Inflammatory macrophage treated with lipopolysaccharide for 1 hour (primary cell): ENCODE data around the gene ADGRA1.
"Not testable (repeated sequence)": the region's sequence is repeated elsewhere in the genome, so short reads cannot be mapped to it uniquely, and the experiment has no call there.

Experiments used
- DNase-seq, 2 donors: peaks; one replicate each; pipeline ENCODE4 v3.0.0-alpha.2; 2020 to 2022

The ADGRA1 gene

DNA sequence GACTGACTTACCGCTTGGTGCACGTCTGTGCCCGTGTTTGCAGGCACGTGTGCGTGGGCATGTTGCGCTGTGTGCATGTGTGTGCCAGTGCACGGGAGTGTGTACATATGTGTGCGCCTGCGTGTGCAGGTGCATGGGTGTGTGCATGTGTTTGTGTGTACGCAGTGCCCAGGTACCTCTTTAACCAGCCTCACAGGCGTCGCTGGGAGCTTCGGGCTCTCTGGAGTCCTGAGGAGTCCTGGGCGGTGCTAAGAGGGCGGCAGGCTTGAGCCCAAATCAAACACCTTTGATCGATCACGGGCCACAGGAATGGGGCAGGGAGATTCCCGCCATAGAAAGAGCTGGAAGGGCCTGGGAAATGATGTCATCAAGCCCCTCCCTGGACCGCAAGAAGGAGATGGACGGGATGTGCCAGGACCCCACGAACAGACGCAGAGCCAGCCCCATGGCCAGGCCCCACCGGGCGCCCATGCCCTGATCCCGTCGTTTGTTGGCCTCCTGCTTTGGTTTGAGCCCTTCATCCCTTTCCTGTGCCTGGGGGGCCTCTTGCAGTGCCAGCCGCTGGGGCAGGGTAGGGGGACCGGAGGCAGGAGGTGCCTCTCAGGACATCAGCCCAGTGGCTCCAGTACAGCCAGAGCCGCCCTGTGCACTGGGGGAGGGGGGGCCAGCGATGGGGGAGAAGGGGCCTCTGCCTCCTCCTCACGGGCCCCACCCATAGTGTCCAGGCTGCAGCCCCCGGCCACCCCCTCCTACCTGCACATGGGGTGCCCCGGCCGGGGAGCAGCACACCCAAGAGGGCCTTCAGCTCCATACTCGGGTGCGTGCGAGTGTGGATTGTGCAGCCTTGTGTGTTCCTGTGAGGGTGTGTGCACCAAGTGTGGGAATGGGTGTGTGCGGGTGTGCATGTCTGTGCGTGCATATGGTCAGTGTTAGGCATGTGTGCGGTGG lies 78.1 kb downstream of the ADGRA1 start:
- no peak for DNase-seq

DNA sequence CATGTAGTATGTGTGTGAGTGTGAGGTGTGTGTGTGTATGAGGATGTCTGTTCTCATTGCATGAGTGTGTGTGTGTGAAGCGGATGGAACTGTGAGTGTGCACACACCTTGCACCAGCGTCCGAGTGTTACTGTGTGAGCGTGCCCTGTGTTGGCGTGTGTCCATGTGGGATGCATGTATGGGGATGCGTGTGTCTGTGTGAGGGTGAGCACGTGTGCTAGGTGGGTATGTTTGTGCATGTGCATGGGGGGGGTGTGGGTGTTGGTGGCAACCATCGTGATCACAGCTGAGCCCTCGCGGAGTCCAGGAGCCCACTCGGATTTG lies 78.7 kb downstream of the ADGRA1 start:
- DNase-seq, result no peak

DNA sequence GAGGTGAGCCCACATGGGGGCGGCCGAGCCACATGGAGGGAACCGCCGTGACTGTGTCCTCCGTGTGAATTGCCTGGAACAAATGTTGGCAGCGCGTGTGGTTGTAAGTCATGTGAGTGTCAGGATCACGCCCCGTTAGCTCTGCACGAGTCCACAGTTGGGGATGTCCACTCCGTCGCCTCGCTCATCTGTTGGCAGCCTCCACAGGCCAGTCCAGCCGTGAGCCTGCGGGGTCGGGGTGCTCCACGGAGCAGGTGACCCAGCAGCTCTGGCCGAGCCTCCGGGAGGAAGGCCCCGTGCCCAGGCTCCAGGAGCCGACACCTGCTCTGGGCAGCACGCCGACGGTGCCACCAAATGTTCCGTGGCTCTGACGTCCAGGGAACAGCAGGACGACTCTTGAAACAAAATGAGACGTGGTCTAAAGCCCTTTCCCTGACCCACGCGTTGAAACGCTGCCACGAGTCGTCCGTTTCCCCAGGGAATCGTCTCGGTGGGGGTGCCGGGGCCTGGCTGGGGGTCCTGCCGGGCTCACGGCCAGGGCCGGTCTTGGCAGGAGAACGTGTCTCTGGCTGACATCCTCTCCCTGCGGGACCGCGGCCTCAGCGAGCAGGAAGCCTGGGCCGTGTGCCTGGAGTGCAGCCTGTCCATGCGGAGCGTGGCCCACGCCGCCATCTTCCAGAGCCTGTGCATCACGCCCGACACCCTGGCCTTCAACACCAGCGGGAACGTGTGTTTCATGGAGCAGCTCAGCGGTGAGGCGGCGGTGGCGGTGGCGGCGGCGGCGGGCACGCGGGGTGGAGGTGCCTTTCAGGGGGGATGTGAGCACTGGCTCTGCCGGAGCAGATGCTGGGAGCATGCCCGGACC lies 79.3 kb downstream of the ADGRA1 start:
- no peak for DNase-seq

DNA sequence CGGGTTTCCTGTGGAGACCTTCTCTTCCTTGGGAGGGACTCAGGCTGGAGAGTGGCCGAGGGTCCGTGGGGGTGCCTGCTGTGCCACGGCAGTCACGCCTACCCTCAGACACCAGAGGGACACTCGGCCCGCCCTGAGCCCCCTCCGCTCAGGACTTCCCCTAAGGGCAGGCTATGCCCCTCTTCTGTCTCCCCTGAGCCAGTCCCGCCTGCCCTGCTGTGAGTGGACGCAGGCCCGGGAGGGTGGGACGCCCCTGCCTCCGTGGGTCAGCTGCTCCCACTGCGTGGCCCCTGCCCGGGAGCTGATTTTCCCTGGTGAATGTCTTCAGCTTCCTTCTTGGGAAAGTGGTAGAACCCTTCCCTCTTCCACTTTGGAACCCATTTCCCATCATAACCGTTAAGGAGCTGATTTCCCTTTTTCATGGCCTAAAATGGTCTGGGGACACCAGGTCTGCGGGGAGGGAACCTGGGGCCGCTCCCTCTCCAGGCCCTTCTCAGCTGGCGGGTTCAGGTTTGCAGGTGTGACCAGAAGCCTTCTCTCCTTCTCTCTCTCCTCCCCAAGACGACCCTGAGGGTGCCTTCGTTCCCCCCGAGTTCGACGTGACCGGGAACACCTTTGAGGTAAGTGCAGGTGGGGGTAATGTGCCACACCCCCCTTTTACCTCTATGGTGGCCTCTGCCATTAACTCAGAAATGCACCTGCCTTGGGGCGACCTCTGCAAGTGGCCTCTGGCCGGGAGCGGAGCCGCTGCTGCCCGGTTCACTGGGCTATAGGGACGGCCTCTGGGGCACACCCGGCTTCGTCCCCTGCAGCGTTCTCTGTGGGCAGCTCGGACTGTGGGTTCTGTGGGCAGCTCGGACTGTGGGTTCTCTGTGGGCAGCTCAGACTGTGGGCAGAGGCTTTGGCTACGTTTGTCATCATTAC lies 80.2 kb downstream of the ADGRA1 start:
- no peak for DNase-seq

DNA sequence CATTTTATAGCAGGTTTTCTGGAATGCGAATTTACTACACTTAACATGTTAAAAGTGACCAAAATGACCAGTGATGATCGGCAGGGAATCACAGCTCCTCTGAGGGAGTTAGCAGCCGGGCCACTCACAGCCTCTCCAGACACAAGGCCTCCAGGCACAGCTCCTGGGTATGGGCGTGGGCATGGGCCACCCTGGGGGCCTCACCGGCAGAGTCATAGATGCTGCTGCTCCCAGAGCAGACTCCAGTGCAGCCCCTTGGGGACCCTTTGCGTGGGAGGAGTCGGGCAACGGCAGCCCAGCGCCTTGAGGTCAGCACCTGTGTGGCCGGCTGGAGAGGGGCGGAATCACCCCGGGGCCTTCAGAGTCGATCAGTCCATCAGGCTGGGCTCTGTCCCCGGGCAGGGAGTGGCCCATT lies 80.9 kb downstream of the ADGRA1 start:
- DNase-seq, result no peak

DNA sequence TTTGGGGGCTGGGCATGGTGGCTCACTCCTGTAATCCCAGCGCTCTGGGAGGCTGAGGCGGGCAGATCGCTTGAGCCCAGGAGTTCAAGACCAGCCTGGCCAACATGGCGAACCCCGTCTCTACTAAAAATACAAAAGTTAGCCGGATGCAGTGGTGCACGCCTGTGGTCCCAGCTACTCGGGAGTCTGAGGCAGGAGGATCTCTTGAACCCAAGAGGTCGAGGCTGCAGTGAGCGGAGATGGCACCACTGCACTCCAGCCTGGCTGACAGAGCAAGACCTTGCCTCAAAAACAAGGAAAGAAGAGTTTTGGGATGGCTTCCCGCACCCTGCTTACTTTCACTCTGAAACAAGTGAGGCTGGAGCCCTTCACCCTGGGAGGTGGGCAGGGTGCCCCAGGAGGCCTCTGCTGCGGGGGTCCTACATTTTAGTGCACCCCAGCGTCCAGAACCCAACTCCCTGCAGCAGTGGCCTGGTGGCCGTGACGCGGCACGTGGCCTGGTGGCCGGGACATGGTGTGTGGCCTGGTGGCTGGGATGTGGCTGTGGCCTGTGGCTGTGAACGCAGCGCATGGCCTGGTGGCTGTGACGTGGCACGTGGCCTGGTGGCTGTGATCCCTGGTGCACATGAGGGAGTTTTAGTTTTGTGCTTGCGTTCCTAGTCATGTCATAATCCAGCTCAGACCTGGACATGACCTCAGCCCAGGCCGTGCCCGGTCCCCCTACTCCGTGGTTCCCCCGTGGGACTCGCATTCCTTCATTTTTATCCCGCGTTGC lies 81.6 kb downstream of the ADGRA1 start:
- DNase-seq, result no peak

DNA sequence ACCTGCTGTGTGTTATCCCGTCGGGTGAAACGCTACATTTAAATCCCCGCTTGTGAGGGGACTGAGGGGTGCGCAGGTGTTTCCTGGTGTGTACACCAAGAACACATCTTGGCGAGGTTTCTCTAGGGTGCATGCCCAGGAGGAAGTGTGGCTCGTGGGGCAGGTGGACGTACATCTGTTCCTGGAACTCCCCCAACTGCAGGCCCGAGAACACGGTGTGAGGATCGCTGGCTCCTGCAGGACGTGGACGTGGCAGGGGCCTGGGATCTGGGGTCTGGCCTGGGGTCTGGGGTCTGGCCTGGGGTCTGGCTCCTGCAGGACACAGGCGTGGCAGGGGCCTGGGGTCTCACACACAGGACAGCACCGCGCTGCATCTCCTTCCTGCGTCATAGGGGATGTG lies 82.4 kb downstream of the ADGRA1 start:
- no peak for DNase-seq

DNA sequence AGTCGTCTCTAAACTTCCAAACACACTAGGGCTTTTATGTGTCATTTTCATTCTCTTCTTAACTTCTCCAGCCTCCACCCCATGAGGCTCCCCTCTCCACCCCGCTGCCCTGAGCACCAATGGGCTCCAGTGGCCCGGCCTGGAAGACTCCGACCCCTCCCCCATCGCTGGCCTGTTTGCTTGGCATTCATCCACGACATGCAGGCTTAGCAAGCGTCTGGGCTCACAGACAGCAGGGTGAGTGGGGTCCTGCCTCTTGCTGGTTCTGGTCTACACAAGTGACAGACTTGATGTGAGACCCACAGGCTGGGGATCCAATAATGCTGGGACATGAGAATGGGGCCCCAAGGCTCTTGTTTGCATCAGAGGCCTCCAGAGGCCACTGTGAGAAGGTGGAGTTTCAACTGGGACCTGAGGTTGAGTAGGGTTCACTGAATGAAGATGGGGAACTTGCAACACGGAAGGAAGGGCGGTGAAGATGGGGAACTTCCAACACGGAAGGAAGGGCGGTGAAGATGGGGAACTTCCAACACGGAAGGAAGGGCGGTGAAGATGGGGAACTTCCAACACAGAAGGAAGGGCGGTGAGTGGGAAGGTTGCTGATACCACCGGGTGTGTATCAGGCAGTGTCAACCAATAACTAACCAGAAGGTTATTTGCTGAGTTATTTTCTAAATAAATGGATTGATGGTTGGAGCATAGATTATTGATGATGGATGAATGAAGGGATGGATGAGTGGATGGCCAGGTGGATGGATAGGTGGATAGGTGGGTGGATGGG lies 86.3 kb downstream of the ADGRA1 start:
- peak; percentile 58 to 65 for DNase-seq

DNA sequence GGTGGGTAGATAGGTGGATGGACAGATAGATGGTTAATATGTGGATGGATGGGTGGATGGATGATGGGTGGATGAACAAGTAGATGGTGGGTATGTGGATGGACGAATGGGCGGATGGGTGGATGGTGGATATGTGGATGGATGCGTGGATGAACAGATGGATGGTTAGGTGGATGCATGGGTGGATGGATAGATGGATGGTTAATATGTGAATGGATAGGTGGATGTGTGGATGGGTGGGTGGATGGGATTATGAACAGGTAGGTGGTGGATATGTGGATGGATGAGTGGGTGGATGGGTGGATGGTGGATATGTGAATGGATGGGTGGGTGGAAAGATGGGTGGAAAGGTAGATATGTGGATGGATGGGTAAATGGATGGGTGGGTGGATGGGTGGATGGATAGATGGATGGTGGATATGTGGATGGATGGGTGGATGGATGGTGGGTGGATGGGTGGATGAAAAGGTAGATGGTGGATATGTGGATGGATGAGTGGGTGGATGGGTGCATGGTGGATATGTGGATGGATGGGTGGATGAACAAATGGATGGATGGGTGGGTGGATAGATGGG lies 87.1 kb downstream of the ADGRA1 start:
- no peak for DNase-seq

DNA sequence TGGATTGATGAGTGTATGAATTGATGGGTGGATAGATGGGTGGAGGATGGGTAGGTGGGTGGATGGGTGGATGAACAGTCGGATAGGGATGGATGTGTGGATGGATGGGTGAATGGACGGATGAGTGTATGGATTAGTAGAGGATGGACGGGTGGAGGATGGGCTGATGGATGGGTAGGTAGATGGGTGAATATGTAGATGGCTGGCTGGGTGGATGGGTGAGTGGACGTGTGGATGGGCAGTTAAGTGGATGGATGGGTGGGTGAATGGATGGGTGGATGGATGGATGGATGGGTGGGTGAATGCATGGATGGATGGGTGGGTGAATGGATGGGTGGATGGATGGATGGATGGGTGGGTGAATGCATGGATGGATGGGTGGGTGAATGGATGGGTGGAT lies 87.9 kb downstream of the ADGRA1 start:
- not testable (repeated sequence) for DNase-seq

DNA sequence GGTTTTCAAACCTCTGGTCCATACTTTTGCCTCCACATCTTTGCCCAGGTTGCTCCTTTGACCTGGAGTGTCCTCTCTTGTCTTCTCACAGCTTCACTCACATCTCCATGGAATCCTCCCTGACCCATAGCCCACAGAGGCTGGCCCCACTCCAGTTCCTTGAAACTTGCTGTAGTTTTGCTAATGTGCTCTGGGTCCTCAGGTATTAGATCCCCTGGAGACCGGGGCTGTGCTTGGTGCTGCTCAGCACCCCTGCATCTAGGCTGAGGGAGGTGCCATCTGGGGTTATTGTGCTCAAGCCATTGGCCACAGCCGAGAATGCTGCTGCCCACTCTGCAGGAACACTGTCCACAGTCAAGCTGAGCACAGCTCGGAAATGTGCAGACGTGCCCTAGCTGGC lies 88.8 kb downstream of the ADGRA1 start:
- no peak for DNase-seq

DNA sequence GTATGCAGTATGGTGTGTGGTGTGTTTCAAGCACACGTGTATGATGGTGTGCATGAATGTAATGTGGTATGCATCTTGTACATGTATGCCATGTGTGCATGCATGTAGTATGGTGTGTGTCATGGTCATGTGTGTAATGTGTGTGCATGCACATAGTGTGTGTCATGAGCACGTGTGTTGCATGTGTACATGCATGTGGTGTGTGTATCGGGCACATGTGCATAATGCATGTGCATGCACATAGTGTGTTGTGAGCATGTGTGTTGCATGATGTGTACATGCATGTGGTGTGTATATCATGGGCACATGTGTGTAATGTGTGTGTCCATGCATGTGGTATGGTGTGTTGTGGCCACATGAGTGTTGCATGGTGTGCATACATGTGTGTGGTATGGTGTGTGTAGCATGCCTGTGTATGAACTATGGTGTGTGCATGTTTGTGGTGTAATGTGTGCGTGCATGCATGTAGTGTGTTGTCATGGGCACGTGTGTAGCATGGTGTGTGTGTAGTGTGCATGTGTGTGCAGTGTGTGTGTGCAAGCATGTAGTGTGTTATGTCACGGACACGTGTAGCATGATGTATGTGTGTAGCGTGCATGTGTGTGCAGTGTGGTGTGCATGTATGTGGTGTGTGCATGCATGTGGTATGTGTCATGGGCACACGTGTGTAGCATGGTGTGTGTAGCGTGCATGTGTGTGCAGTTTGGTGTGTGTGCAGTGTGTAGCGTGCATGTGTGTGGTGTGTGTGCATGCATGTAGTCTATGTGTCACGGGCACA lies 89.8 kb downstream of the ADGRA1 start:
- no peak for DNase-seq

DNA sequence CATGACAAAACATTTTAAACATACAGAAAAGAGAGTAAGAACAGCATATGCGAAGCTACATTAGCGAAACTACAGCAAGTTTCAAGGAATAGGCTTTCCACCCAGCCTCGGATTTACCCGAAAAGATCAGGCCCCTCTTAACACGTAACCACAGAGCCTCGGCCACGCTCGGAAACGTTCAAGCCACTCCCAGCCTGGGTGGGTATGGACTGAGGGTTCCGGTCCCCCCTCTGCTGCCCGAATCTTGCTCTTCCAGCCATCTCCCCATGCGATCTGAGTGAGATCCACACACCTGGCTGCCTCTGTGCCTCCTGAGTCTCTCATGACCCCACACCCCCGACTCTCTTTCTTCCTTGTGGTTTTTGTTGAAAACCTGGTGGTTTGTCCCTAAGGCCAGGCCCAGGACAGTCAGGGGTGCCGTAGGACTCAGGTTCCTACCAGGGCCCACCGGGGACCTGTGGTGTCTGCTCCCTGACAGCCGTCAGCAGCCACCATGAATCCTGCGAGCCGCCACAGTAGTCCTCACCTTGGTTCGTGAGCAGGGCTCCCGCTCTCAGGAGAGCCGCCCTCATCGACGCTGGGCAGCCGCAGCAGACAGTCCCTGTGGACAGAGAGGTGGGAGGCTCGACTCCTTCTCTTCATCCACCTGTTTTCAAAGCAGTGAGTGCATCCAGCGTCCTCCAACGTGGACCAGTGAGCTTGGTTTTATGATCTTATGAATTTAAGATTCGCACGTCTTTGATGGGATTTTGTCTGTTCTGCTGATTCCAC lies 90.8 kb downstream of the ADGRA1 start:
- DNase-seq, result no peak

DNA sequence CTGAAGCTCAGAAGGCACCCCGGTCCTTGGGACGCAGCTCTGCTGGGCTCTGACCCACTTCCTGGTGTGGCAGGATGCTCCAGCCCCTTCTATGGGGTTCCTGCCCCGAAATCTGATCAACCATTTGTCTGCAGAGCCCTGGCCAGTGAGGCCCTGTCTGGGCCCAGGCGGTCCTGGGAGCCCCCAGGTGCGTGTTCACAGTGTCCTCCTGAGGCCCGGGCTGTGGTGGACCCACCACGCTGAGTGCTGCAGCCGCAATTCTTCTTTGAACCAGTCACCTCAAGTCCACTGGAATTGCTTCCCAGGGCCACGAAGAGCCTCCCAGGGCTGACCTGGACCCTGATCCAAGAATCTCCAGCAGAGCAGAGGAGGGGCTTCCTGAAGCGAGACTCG lies 91.4 kb downstream of the ADGRA1 start:
- DNase-seq, result no peak

DNA sequence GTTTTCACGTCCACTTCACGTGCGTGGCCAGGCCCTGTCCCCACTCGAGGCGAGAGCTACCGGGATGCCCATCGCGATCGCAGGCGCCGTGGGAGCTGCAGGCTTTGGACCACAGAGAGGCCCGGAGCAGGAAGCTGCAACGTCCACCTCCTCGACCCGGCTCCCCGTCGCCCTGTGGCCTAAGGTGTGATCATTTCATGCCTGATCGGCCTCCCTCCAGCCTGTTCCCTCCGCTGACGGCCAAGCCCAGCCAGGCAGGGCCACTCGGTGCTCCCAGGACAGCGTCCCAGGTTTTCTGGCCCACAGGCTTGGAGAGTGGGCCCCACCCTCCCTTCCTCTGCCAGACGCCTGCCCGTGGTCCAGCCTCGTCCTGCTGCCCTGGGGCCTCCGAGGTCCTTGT lies 91.9 kb downstream of the ADGRA1 start:
- DNase-seq, result no peak

DNA sequence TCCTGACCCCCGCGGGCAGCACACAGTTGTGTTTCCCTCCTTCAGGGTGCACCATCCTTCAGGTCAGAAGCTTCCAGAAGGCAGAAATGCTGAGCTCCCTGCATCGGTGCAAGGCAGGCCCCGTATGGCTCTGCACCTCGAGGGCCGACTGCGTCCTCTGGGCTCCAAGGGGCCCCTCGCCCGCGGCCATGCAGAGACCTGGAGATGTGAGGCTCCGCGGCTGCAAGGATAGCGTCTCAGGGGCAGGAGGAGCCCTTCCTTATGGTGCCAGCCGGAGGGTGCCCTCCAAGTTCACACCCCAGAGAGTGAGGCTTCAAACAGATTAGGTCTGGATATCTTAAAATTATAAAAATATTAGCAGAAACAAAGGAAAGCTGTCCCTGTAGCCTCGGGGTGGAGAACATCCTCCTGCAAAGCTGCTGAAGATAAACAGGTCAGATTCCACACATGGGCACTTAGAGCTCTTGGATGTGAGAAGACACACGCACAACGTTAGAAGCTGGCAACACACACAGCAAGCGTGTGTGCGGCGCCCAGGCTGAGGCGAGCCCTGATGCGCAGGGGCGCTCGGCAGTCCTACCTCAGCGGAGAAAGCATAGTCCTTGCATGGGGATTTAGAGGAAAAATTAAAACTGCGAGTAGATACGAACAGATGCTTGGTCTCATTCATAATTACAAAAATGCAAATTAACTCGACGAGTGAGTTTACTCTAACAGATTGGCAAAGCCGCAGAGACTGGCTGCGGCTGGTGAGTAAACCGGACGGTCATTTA lies 92.7 kb downstream of the ADGRA1 start:
- DNase-seq, result no peak

DNA sequence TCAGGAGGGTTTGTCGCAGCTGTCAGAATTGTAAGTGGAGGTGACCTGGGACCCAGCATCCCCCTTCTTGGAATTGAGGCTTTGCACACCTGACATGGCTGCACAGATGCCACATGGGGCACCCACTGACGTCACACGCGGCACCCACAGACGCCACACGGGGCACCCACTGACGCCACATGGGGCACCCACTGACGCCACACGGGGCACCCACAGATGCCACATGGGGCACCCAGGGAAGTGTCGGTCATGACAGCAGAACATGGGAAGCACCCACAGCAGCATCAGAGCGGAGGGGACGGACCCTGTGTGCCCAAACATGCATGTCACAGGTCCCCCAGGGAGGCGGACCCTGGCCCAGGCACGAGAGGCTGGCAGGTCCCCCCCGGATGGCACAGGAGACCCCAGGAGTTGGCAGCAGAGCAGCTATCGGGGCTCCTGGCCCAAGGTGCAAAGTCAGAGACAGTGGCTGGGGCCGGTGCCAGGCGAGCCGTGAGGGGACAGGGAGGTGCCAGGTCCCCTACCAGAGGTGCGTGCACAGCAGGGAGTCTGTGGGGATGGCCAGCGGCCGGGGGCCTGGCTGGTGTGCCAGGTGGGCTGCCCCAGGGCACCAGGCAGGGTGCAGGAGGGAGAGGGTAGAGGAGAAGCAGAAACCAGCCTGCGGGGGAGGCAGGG lies 93.4 kb downstream of the ADGRA1 start:
- DNase-seq, result no peak
